NCI-H345 treated with DMSO at 0.1 percent for 48 hours (cell line): ENCODE measurements around the gene WDR86.

Source experiments
- DNase-seq: peaks from one replicate; lab custom pipeline; 2025; ENCODE audit not compliant: unreplicated experiment; lab: John Stamatoyannopoulos, UW

Gene WDR86

GRCh38 chr7:151406886-151407583 lies 2.8 kb downstream of the WDR86 start:
- DNase-seq, result no peak

GRCh38 chr7:151406051-151406875 lies 3.6 kb downstream of the WDR86 start:
- no peak for DNase-seq

DNA sequence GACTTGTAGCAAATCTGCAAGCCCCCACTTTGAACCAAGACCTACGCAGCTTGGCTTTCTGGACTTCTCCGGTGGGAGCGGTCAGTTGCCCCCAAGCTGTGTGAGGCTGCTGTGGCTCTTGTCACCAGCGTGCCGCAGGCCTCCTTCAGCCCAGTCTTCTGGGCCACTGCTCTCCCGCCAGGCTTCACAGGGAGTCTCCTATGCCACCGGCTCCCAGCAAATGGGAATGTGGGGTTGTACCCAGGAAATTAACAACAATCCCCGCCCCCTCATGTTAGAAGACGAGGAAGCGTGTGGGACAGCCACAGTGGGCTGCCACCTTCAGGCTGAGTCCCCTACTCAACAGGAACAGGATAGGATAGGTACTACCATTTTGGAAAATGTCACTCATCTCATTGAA lies 4.2 kb downstream of the WDR86 start:
- DNase-seq, result no peak

GRCh38 chr7:151405056-151405455 lies 4.8 kb downstream of the WDR86 start:
- DNase-seq, result no peak

DNA sequence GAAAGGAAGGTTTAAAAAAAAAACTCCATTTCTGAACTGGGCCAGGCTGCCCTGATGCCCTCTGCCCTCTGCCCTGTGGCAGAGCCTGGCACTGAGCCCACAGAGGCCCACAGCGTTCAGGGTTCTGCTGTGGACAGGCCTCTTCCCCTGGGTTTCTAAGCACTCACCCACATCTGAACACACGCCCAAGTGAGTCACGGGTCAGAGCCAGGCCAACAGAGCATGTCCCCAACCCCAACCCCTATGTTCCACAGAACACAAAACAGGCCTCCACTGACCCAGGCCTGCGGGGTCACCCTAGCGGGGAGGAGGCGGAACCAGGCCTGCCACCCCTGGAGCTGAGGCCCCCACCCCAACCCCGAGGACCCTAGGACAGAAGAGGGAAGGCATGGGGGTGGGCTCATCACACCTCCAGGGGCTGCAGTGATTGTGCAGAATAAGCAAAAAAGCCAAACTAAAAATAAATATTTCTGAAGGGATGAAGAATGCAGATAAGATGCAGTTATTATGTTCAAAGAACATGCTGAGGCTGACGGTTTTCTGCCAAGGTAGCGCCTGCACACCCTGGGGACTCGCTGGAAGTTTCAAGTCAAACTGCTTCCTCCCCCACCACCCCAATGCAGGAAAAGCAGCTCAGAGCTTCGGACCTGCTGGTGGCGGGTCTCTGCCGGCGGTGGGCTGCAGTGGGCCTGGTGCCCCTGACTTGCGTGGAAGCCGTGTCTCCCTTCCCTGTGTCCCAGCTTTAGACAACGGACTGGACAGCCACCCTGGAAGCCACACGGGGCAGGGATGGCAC lies 5.4 kb downstream of the WDR86 start:
- DNase-seq, result no peak

DNA sequence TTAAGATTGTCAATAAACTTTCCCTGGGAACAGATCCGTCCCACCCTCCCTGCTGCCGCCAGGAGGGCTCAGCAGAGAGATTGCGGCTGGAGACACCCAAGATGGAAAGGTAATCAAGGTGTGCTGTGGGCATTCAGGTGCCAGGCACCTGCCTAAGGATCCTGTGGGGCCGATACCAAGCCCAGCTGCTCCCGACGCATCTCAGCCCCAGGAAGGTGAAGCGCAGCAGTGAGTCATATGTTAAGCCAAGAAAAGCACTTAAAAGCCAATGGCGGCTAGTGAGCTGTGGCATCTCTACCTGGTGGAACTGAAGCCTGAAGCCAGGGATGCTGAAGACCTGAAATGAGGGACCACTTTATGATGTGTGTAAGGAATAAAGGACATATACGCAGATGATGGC lies 6.1 kb downstream of the WDR86 start:
- no peak for DNase-seq

DNA sequence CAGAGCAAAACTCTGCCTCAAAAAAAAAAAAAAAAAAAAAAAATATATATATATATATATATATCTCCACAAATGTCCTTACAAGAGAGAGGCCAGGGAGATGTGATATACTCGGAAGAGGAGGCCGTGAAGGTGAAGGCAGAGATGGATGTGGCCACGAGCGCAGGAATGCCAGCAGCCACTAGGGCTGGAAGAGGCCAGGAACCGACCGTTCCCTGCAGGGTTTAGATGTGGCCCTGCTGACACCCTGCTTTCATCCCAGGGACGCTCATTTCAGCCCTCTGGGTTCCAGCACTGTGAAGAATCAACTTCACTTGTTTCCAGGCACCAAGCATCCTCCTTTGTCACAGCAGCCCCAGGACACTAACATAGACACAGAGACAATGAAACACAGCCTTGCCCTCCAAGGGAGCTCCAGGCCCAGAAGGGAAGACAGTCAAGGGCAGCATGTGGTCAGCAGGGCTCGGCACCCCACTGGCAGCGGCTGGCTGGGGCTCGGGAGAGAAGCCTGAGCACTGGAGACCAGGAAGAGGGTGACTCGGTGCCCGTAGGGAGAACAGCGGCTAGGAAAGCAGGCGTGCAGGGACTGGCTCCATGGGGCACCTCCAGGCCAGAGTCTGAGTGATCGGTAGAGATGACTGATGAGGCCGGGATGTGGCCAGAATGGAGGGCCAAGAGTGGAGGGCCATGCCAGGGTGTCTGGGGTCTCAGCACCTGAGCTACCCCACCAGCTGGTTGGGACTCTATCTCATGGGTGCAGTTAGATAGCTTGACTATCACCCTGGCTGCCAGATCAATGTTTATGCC lies 7.6 kb downstream of the WDR86 start:
- no peak for DNase-seq

DNA sequence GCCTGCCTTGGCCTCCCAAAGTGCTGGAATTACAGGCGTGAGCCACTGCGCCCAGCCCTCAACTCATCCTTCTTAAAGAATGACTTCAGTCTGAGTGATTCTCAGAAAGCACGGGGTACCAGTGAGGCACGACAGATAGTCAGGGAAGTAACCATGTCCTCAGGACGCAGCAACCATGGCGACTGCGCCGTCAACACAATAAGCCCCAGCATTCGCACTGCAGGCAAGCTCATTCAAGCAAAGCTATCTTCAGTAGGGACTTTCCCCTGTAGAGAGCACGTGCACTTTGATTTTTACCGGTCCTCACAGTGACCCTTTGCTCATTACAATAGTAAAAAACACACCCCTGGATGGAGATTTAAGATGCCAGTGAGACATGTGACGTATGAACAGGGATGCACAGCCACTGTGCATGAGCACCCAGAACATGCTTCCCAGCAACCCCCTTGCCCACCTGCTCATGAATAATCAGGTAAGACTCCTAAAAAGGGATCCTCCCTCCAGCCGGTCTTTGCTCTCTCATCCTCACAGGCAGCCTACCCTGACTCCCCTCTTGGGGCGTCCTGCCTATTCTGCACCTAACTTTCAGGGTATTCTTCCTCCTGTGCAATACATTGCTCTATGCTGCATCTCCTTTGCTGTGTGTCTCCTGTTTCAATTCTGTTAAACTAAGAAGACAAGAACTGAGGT lies 9.1 kb downstream of the WDR86 start:
- no peak for DNase-seq

DNA sequence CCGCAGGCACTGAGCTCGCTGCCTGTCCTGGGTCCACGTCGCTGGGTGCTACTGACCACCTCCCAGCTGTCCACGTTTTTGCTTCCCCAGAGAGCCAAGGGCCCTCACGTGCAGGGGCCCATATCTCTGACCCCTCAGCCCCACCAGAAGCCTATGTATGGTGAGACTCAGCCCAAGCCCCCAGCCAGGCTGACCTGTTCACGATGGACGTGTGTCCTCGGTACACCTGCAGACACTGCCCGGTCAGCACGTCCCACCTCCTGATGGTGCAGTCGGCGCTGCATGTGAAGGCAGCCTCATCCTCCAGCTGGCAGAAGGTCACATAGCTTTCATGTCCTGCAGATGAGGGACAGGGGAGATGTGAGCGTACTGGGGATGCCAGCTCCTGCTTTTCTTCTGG lies 9.9 kb downstream of the WDR86 start:
- DNase-seq, result no peak

DNA sequence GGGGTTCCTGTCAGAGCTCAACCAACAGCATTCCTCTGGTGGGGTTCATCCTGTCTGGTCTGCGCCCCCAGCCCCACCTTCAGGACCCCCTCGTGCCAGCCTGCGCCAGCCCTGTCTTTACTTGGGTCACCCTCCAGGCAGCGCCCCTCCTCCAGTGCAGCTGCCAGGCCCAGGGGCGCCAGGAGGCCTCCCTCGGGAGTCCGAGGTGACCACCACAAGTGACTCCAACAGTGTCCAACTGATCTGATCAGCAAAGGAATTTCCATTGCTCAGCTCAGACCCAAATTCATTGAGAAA lies 10.6 kb downstream of the WDR86 start:
- no peak for DNase-seq

- no peak for DNase-seq
Measured at GRCh38 chr7:151398446-151399304, 11.2 kb downstream of the WDR86 start.

- DNase-seq, result no peak
Measured at GRCh38 chr7:151397026-151397425, 12.8 kb downstream of the WDR86 start.

- DNase-seq, result no peak
Measured at GRCh38 chr7:151396328-151396970, 13.4 kb downstream of the WDR86 start.

- DNase-seq, result no peak
Measured at GRCh38 chr7:151395036-151395367, 14.8 kb downstream of the WDR86 start.

DNA sequence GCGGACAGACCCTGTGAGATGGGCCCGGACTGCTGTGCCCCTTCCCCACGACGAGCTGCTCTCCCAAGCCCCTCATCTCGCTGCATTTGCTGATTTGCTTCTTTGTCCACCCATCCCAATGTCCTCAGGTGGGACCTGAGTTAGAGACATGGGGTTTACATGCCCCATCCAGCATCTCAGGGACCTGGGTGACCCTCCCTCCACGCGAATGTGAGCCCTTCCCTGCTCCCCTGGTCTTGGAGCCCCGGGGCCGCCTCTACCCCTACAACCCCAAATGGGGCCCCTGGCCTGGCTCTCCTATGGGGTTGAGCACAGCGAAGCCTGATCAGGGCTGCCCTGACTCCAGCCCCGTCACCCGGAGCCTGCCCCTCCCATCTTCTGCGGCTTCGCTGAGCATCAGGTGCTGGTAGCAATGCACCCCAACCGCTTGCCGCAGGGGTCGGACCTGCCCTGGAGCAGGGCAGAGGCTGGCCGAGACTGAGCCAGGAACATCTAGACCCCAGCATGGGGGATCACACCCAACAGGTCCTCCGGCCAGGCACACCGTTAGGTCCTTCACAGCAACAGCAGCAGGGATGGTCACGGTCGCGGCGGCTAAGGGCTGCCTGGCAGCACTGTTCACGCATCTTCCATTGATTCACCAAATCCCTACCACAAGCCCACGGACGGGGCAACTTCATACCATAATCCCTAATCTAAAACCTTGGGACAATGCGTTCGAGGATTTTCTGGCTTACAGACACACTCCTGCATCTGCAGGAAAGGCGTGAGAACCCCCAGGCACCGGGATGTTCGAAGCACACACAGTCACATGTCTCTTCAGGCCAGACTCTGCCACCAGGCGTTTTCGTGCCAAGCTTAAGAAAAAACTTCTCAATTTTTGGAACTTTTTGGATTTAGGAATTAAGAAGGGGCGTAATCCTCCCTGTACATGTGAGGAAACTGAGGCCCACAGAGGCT lies 15.5 kb downstream of the WDR86 start:
- no peak for DNase-seq

GRCh38 chr7:151393031-151393977 lies 16.5 kb downstream of the WDR86 start:
- no peak for DNase-seq

- no peak for DNase-seq
Measured at GRCh38 chr7:151392426-151392825, 17.4 kb downstream of the WDR86 start.
